ENCODE results near the gene SLC6A18.

DNA sequence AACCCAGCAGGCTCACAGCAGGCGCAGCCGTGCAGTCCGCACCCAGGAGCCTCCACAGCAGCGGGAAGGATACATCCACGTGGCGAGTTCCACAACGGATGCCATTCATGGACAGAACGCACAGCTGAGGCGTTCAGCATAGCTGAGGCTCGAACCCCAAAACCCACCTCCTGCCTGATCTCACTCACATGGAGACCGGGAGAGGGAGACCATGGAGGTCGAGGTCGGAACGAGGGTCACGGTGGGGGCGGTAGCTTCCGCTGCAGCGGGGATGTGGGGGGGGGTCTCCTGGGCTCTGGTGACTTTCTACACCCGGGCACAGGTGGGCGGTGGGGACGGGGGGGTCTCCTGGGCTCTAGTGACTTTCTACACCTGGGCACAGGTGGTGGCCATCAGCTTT lies 52.1 kb downstream of the SLC6A18 start:
- TF ChIP-seq, protein P1, sequence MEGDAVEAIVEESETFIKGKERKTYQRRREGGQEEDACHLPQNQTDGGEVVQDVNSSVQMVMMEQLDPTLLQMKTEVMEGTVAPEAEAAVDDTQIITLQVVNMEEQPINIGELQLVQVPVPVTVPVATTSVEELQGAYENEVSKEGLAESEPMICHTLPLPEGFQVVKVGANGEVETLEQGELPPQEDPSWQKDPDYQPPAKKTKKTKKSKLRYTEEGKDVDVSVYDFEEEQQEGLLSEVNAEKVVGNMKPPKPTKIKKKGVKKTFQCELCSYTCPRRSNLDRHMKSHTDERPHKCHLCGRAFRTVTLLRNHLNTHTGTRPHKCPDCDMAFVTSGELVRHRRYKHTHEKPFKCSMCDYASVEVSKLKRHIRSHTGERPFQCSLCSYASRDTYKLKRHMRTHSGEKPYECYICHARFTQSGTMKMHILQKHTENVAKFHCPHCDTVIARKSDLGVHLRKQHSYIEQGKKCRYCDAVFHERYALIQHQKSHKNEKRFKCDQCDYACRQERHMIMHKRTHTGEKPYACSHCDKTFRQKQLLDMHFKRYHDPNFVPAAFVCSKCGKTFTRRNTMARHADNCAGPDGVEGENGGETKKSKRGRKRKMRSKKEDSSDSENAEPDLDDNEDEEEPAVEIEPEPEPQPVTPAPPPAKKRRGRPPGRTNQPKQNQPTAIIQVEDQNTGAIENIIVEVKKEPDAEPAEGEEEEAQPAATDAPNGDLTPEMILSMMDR (IDR thresholded peaks at IDR 0.05; ENCODE audit: low read depth, low read length, poor library complexity, severe bottlenecking): no peak
- TF ChIP-seq EZH2phosphoT487 (IDR thresholded peaks at IDR 0.05; ENCODE audit: borderline replicate concordance, low read length): no peak
